WTC11 (cell line): ENCODE data around the gene IL36RN.

Experiments used
- CTCF ChIP-seq: fragments of 200-600 bp; IDR thresholded peaks from 2 replicates; pipeline ENCODE4 v1.8.0; 2022; ENCODE audit warnings: antibody characterized with exemption
- EMX1 ChIP-seq: fragments of 250-450 bp; sonication (Bioruptor Pico); IDR thresholded peaks from 2 replicates; pipeline ENCODE4 v1.8.0; 2021; ENCODE audit warnings: mild to moderate bottlenecking
- IRF1 ChIP-seq: sonication (generic); formaldehyde crosslinking; IDR thresholded peaks from 2 replicates; pipeline ENCODE4 v1.8.0; 2023; ENCODE audit warnings: missing genetic modification reagents
- NFYB ChIP-seq: sonication (generic); formaldehyde crosslinking; conservative IDR thresholded peaks from 2 replicates; pipeline ENCODE4 v1.8.0; 2022; ENCODE audit warnings: low read depth, missing genetic modification reagents
- TCF7 ChIP-seq: sonication (generic); formaldehyde crosslinking; IDR thresholded peaks from 2 replicates; pipeline ENCODE4 v1.8.0; 2022; ENCODE audit warnings: mild to moderate bottlenecking, low read depth, missing genetic modification reagents, moderate library complexity
- TEAD4 ChIP-seq: sonication (generic); formaldehyde crosslinking; IDR thresholded peaks from 2 replicates; pipeline ENCODE4 v1.8.0; 2022; ENCODE audit warnings: mild to moderate bottlenecking, missing genetic modification reagents

- no peak for TF ChIP-seq NFYB (CRISPR knock-in tag)
- TF ChIP-seq TEAD4 (CRISPR knock-in tag), result no peak
- TF ChIP-seq TCF7 (CRISPR knock-in tag), result no peak
- TF ChIP-seq IRF1 (CRISPR knock-in tag), result no peak
- no peak for TF ChIP-seq EMX1
- TF ChIP-seq CTCF, result no peak
These were observed 1.9 kb upstream of the IL36RN start for GRCh38 chr2:113057117-113057516.
